Endothelial cell of umbilical vein (primary cell): Measurements from ENCODE around the gene OR1E1. TPM values are rescaled to one million over a fixed set of nuclear protein-coding genes. Genes with fewer than 3 reads are reported as not detected.

Experiments
- BruUV-seq: library from RNA; stranded (reverse); fragments of 400-500 nt; replicated peaks from 2 replicates; lab custom pipeline; 2021; lab: Mats Ljungman, UMichigan
- CTCF ChIA-PET: fragments of 300-600, 350-600 bp; sonication (Branson Sonifier 250); formaldehyde crosslinking; loops from one replicate; lab custom pipeline; 2021; ENCODE audit warnings: antibody characterized with exemption, inconsistent platforms; lab: Charles Lee
- POLR2A ChIA-PET: fragments of 300-600, 350-600 bp; sonication (Branson Sonifier 250); formaldehyde crosslinking; loops from one replicate; lab custom pipeline; 2021; ENCODE audit warnings: antibody characterized with exemption, inconsistent platforms; lab: Charles Lee
- DNase-seq: peaks from one replicate; pipeline ENCODE4 v3.0.0-alpha.2; 2011; ENCODE audit warnings: low read depth, low spot score
- FAIRE-seq: peaks from 2 replicates; lab custom pipeline; 2011; peaks lifted over from hg19 to GRCh38; lab: Jason Lieb, UNC
- H2AFZ ChIP-seq: 2 replicates; pipeline ENCODE4 v1.6.0; 2012; ENCODE audit warnings: low read depth, low read length, control low read depth, inconsistent platforms
- H3K27ac ChIP-seq: 2 replicates; pipeline ENCODE4 v1.5.1; 2011; ENCODE audit warnings: low read depth, mild to moderate bottlenecking, control low read depth, low read length, moderate library complexity; ENCODE audit not compliant: insufficient read depth
- H3K27me3 ChIP-seq, 2 experiments: 2 replicates each; pipeline versions ENCODE4 v1.6.0 to v1.6.1; 2011; ENCODE audit warnings: low read length in 2 of 2, mixed read lengths in 1 of 2; ENCODE audit not compliant: control insufficient read depth in 2 of 2, insufficient read depth in 2 of 2
- H3K36me3 ChIP-seq, 2 experiments: 2 replicates in 1 of 2; 3 replicates in 1 of 2; pipeline ENCODE4 v1.5.1; 2011; ENCODE audit warnings: low read length in 2 of 2, mild to moderate bottlenecking in 1 of 2, moderate library complexity in 1 of 2; ENCODE audit not compliant: control insufficient read depth in 2 of 2, insufficient read depth in 2 of 2; ENCODE audit errors: extremely low read depth in 1 of 2
- H3K4me1 ChIP-seq: 3 replicates; pipeline ENCODE4 v1.5.1; 2011; ENCODE audit warnings: mild to moderate bottlenecking, low read length; ENCODE audit not compliant: control insufficient read depth, insufficient read depth; ENCODE audit errors: extremely low read depth
- H3K4me2 ChIP-seq: 2 replicates; pipeline ENCODE4 v1.6.1; 2011; ENCODE audit warnings: low read length, control low read depth, mixed read lengths; ENCODE audit not compliant: insufficient read depth
- H3K4me3 ChIP-seq, 3 experiments: fragments of 200-600 bp in 1 of 3; sonication (generic), shearing (Covaris generic) in 1 of 3; replicated peaks in 1 of 3; 2 replicates each; pipeline ENCODE4 v1.5.1; 2011 to 2016; ENCODE audit warnings: control low read depth in 3 of 3, low read length in 3 of 3, mild to moderate bottlenecking in 2 of 3, inconsistent platforms in 1 of 3, low read depth in 1 of 3, moderate library complexity in 1 of 3; ENCODE audit not compliant: insufficient read depth in 1 of 3
- H3K79me2 ChIP-seq: 2 replicates; pipeline ENCODE4 v1.6.0; 2012; ENCODE audit warnings: low read length, inconsistent platforms; ENCODE audit not compliant: control insufficient read depth, insufficient read depth
- H3K9ac ChIP-seq: replicated peaks from 2 replicates; pipeline ENCODE3; 2011; ENCODE audit warnings: low read length, control low read depth; ENCODE audit not compliant: insufficient read depth; ENCODE audit errors: extremely low read depth
- H3K9me1 ChIP-seq: replicated peaks from 3 replicates; pipeline ENCODE4 v1.6.0; 2011; ENCODE audit warnings: mild to moderate bottlenecking, low read length; ENCODE audit not compliant: control insufficient read depth, insufficient read depth; ENCODE audit errors: extremely low read depth
- H3K9me3 ChIP-seq: replicated peaks from 2 replicates; pipeline ENCODE4 v1.5.1; 2012; ENCODE audit warnings: low read length, inconsistent platforms; ENCODE audit not compliant: control insufficient read depth, insufficient read depth
- H4K20me1 ChIP-seq: replicated peaks from 2 replicates; pipeline ENCODE3; 2011; ENCODE audit warnings: mild to moderate bottlenecking, low read length; ENCODE audit not compliant: control insufficient read depth, insufficient read depth; ENCODE audit errors: extremely low read depth
- EZH2 ChIP-seq: IDR thresholded peaks from 2 replicates; pipeline ENCODE4 v1.6.1; 2012; ENCODE audit warnings: borderline replicate concordance, low read depth, mild to moderate bottlenecking, moderate library complexity, low read length, inconsistent platforms; ENCODE audit not compliant: severe bottlenecking
- FOS ChIP-seq: IDR thresholded peaks from 2 replicates; pipeline ENCODE4 v1.6.1; 2011; ENCODE audit warnings: mild to moderate bottlenecking, low read length, moderate library complexity, borderline replicate concordance; ENCODE audit not compliant: insufficient read depth
- GATA2 ChIP-seq: IDR thresholded peaks from 2 replicates; pipeline ENCODE4 v1.7.0; 2011; ENCODE audit warnings: low read depth, mild to moderate bottlenecking, moderate library complexity, mixed read lengths, low read length; ENCODE audit not compliant: insufficient read length, insufficient read depth
- JUN ChIP-seq: IDR thresholded peaks from 2 replicates; pipeline ENCODE4 v1.6.1; 2011; ENCODE audit warnings: borderline replicate concordance, low read depth; ENCODE audit not compliant: insufficient read length, insufficient read depth
- MYC ChIP-seq: IDR thresholded peaks from one replicate; pipeline ENCODE4 v1.6.1; 2011; ENCODE audit warnings: mild to moderate bottlenecking, low read depth, low read length
- POLR2A ChIP-seq: IDR thresholded peaks from 2 replicates; pipeline ENCODE4 v1.6.1; 2012; ENCODE audit warnings: low read depth, mild to moderate bottlenecking, control low read depth, low read length
- POLR2AphosphoS5 ChIP-seq: IDR thresholded peaks from 2 replicates; pipeline ENCODE4 v1.6.1; 2012; ENCODE audit warnings: low read depth, mild to moderate bottlenecking, control low read depth, low read length, moderate library complexity; ENCODE audit not compliant: insufficient read depth
- dilution Hi-C: fragments of 300-500 bp; cut with MboI; formaldehyde crosslinking; loops from one replicate; pipeline ENCODE4 v1.15.0; 2019; ENCODE audit warnings: low sequenced_read_pairs; ENCODE audit not compliant: extremely low pct_ligation_motif_present
- intact Hi-C: fragments of 100-400 bp; cut with micrococcal nuclease; formaldehyde crosslinking; loops from one replicate; pipeline ENCODE4 v1.10.0; 2022
- polyA plus RNA-seq, 4 experiments: library from polyadenylated mRNA; depleted of rRNA in 3 of 4; stranded (reverse) in 3 of 4; unstranded in 1 of 4; fragments of >200 nt; gene quantifications; 2 replicates each; pipeline versions ENCODE4 v1.2.1 to v1.2.3, GENCODE V29; 2011 to 2012; ENCODE audit warnings: missing spikeins in 1 of 4
- total RNA-seq: library from RNA; stranded (reverse); gene quantifications from 2 replicates; pipeline ENCODE4 v1.2.3, GENCODE V29; 2021
- TF ChIP-seq, protein P1 (sequence below): IDR thresholded peaks from 2 replicates; pipeline ENCODE4 v1.6.1; 2011; ENCODE audit not compliant: insufficient read depth, insufficient read length
- TF ChIP-seq, protein P2 (sequence below), 2 donors: IDR thresholded peaks; 1 replicate in 1 of 2; 2 replicates in 1 of 2; pipeline ENCODE4 v1.5.1; 2011; ENCODE audit warnings: low read length in 2 of 2, mild to moderate bottlenecking in 2 of 2, moderate library complexity in 2 of 2, control low read depth in 1 of 2, inconsistent platforms in 1 of 2, low read depth in 1 of 2; ENCODE audit not compliant: insufficient read depth in 1 of 2; ENCODE audit errors: extremely low read depth in 1 of 2

OR1E1 gene
- total and polyA plus RNA-seq, 2 donors (not counting 3 experiments of a cell fraction or from before 2014, with no cell fraction given): 0.06 TPM; not detected in 1

DNA sequence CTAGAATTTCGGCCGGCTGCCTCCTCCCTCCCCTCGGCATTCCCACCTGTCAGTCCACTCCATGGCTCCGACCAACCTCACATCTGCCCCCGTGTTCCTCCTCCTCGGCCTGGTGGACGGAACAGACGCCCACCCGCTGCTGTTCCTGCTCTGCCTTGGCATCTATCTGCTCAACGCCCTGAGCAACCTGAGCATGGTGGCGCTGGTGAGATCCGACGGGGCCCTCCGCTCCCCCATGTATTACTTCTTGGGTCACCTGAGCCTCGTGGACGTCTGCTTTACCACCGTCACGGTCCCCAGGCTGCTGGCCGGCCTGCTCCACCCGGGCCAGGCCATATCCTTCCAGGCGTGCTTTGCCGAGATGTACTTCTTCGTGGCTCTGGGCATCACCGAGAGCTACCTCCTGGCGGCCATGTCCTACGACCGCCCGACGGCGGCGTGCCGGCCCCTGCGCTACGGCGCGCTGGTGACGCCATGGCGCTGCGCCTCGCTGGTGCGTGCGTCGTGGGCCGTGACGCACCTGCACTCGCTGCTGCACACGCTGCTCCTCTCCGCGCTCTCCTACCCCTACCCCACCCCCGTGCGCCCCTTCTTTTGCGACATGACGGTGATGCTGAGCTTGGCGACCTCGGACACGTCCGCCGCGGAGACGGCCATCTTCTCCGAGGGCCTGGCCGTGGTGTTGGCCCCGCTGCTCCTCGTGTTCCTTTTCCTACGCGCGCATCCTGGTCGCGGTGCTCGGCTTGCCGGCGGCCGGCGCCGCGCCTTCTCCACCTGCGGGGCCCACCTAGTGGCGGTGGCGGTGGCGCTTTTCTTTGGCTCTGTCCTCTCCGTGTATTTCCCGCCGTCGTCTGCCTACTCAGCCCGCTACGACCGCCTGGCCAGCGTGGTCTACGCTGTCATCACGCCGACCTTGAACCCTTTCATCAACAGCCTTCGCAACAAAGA is 12.1 kb downstream of the OR1E1 start, which contains the start of gene OR3A2:
Gene OR3A2 (minus strand): TSS at position 440 of the 948 bp plus-strand sequence.
- dilution Hi-C loops: no loop called here
- no peak within 1 kb of the TSS for H2AFZ ChIP-seq
- no TSS peak for BruUV-seq

More for the DNA sequence above, 12.1 kb downstream of the OR1E1 start, which contains the start of gene OR3A2:
- H3K27ac ChIP-seq: no peak within 1 kb of the TSS
- ChIA-PET POLR2A (no interaction called here), CTCF (no interaction called here)
- H3K79me2 ChIP-seq: no peaks in the 10 kb centered on the region
- no peak within 1 kb of the TSS for H3K9ac ChIP-seq
- H3K36me3 ChIP-seq: no peaks in the 10 kb centered on the region
- H4K20me1 ChIP-seq: no peaks in the 10 kb centered on the region
- DNase-seq (no peak), FAIRE-seq (no peak)
- TF ChIP-seq POLR2A (no peak), JUN (no peak), FOS (no peak), GATA2 (no peak), MYC (no peak), POLR2AphosphoS5 (no peak), EZH2 (no peak)
- TF ChIP-seq, protein P1, sequence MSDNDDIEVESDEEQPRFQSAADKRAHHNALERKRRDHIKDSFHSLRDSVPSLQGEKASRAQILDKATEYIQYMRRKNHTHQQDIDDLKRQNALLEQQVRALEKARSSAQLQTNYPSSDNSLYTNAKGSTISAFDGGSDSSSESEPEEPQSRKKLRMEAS: no peak
- TF ChIP-seq, protein P2, sequence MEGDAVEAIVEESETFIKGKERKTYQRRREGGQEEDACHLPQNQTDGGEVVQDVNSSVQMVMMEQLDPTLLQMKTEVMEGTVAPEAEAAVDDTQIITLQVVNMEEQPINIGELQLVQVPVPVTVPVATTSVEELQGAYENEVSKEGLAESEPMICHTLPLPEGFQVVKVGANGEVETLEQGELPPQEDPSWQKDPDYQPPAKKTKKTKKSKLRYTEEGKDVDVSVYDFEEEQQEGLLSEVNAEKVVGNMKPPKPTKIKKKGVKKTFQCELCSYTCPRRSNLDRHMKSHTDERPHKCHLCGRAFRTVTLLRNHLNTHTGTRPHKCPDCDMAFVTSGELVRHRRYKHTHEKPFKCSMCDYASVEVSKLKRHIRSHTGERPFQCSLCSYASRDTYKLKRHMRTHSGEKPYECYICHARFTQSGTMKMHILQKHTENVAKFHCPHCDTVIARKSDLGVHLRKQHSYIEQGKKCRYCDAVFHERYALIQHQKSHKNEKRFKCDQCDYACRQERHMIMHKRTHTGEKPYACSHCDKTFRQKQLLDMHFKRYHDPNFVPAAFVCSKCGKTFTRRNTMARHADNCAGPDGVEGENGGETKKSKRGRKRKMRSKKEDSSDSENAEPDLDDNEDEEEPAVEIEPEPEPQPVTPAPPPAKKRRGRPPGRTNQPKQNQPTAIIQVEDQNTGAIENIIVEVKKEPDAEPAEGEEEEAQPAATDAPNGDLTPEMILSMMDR (IDR thresholded peaks at IDR 0.05; ENCODE audit: extremely low read depth in 1 of 2, insufficient read depth in 1 of 2, low read depth in 1 of 2, low read length in 2 of 2): no peak
- intact Hi-C loops: no loop called here
- no peaks in the 10 kb centered on the region for H3K4me1 ChIP-seq
- H3K9me1 ChIP-seq: no peaks in the 10 kb centered on the region
- H3K27me3 ChIP-seq: no peaks in the 10 kb centered on the region
- H3K9me3 ChIP-seq: no peaks in the 10 kb centered on the region
- no peak within 1 kb of the TSS for H3K4me2 ChIP-seq
- H3K4me3 ChIP-seq: no peak within 1 kb of the TSS
